ENCODE results near the gene CFAP300. TPM values are rescaled to one million over a fixed set of nuclear protein-coding genes. Genes with fewer than 3 reads are reported as not detected.

The CFAP300 gene
- total RNA-seq, 1 experiment from 2014 or later = 2.2 TPM

GRCh38 chr11:102120437-102120973 lies 73.3 kb downstream of the CFAP300 start:
- H3K4me3 ChIP-seq (ENCODE audit: low read depth, low read length) = no peak overlapping the region
- H3K36me3 ChIP-seq (ENCODE audit: control insufficient read depth, insufficient read depth, low read length) = 0 out of 2 replicates have a peak, but pooled peaks cover 2% of the 10 kb centered on the region
- POLR2A ChIA-PET = no interaction called here
- peak overlapping the region; percentile 73 for H3K27ac Mint-ChIP-seq (ENCODE audit: unreplicated experiment)
- peaks cover 60% of the 10 kb centered on the region for H3K4me1 ChIP-seq
- no peaks in the 10 kb centered on the region for H3K27me3 ChIP-seq (replicated peaks; ENCODE audit: control insufficient read depth, insufficient read depth, low read length)
- peak overlapping the region; percentile 41 for H3K4me3 Mint-ChIP-seq (ENCODE audit: unreplicated experiment)
- CTCF ChIA-PET = interaction anchor here (0.6 to 1.5 kb wide), 4 partner anchors 148 to 254 kb away, joined by 3 to 4 read pairs (median 3); partner anchors contain the start of gene CEP126
- BruUV-seq (replicated peaks) = no TSS peak
- no peaks in the 10 kb centered on the region for H3K27me3 Mint-ChIP-seq (ENCODE audit: insufficient read depth, unreplicated experiment)
- peaks cover 63% of the 10 kb centered on the region for H3K4me1 Mint-ChIP-seq (ENCODE audit: low read depth, unreplicated experiment)
- 0 out of 2 replicates have a peak, but pooled peaks cover 3% of the 10 kb centered on the region for H3K9me3 ChIP-seq
- TF ChIP-seq CTCF (IDR thresholded peaks at IDR 0.05; ENCODE audit: insufficient read depth in 1 of 2, low read depth in 1 of 2, low read length in 1 of 2, severe bottlenecking in 1 of 2, unreplicated experiment in 1 of 2) = peak in 1 of 2 experiments; percentile 2
- peak in 1 of 2 experiments; percentile 62 for DNase-seq
- intact Hi-C loops (cut with micrococcal nuclease; ENCODE audit: unreplicated experiment) = loop anchor here (1.0 to 2.0 kb wide), 4 partner anchors 9 to 109 kb away; no protein-coding TSS in a partner anchor
- peaks cover 12% of the 10 kb centered on the region for H3K9me3 Mint-ChIP-seq (ENCODE audit: unreplicated experiment)
- H3K36me3 Mint-ChIP-seq (ENCODE audit: insufficient read depth, unreplicated experiment) = peaks cover 76% of the 10 kb centered on the region

DNA sequence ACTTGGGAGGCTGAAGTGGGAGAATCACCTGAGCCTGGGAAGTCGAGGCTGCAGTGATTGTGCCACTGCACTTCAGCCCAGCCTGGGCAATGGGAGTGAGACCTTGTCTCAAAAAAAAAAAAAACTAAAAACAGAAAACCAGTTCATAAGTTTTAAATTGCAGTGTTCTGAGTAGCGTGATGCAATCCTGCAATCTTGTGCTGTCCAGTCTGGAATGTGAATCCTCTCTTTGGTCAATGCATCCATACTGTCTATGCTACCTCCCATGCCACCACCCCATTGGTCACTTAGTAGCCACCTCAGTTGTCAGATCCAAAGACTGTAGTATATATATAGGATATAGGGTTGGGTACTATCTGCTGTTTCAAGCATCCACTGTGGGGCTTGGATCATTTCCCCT lies 74.1 kb downstream of the CFAP300 start:
- Mint-ChIP-seq H3K27ac (ENCODE audit: unreplicated experiment) (peak overlapping the region; percentile 73), H3K4me1 (ENCODE audit: low read depth, unreplicated experiment) (peaks cover 55% of the 10 kb centered on the region), H3K9me3 (ENCODE audit: unreplicated experiment) (peaks cover 17% of the 10 kb centered on the region), H3K27me3 (ENCODE audit: insufficient read depth, unreplicated experiment) (no peaks in the 10 kb centered on the region), H3K4me3 (ENCODE audit: unreplicated experiment) (peak overlapping the region; percentile 14), H3K36me3 (ENCODE audit: insufficient read depth, unreplicated experiment) (peaks cover 79% of the 10 kb centered on the region)
- Histone ChIP-seq H3K36me3 (ENCODE audit: control insufficient read depth, insufficient read depth, low read length) (peaks cover 5% of the 10 kb centered on the region; the same call in 1 of the 2 replicates), H3K4me1 (peaks cover 53% of the 10 kb centered on the region), H3K4me3 (ENCODE audit: low read depth, low read length) (no peak overlapping the region), H3K27me3 (replicated peaks; ENCODE audit: control insufficient read depth, insufficient read depth, low read length) (no peaks in the 10 kb centered on the region), H3K9me3 (peaks cover 8% of the 10 kb centered on the region)
- intact Hi-C loops (cut with micrococcal nuclease; ENCODE audit: unreplicated experiment) = loop anchor here (2.0 kb wide), 1 partner anchor 57 kb away; no protein-coding TSS in a partner anchor
- TF ChIP-seq CTCF (IDR thresholded peaks at IDR 0.05; ENCODE audit: insufficient read depth in 1 of 2, low read depth in 1 of 2, low read length in 1 of 2, severe bottlenecking in 1 of 2, unreplicated experiment in 1 of 2) = no peak
- POLR2A ChIA-PET = no interaction called here
- CTCF ChIA-PET = interaction anchor here (1.5 kb wide), 1 partner anchor 147 kb away, joined by 3 read pairs; no protein-coding TSS in a partner anchor
- no TSS peak for BruUV-seq (replicated peaks)
- DNase-seq = peak in 1 of 2 experiments; percentile 29

Other genes starting within 250 kb of the CFAP300 start
- gene CEP126, start 132.4 kb upstream of the CFAP300 start, total RNA-seq (2022) = 4.3 and 4.6 TPM in 2 replicates
- not detected in 2 replicates for gene ANGPTL5, start 130.9 kb upstream of the CFAP300 start, total RNA-seq (2022)
- 207 and 227 TPM in 2 replicates for gene YAP1, start 63.0 kb downstream of the CFAP300 start, total RNA-seq (2022)